ENCODE results near the gene PDE11A.
A peak's percentile ranks its signal among the peaks of the same experiment; 100 is the strongest.
"Not testable (repeated sequence)": the region's sequence is repeated elsewhere in the genome, so short reads cannot be mapped to it uniquely, and the experiment has no call there.

Gene PDE11A

DNA sequence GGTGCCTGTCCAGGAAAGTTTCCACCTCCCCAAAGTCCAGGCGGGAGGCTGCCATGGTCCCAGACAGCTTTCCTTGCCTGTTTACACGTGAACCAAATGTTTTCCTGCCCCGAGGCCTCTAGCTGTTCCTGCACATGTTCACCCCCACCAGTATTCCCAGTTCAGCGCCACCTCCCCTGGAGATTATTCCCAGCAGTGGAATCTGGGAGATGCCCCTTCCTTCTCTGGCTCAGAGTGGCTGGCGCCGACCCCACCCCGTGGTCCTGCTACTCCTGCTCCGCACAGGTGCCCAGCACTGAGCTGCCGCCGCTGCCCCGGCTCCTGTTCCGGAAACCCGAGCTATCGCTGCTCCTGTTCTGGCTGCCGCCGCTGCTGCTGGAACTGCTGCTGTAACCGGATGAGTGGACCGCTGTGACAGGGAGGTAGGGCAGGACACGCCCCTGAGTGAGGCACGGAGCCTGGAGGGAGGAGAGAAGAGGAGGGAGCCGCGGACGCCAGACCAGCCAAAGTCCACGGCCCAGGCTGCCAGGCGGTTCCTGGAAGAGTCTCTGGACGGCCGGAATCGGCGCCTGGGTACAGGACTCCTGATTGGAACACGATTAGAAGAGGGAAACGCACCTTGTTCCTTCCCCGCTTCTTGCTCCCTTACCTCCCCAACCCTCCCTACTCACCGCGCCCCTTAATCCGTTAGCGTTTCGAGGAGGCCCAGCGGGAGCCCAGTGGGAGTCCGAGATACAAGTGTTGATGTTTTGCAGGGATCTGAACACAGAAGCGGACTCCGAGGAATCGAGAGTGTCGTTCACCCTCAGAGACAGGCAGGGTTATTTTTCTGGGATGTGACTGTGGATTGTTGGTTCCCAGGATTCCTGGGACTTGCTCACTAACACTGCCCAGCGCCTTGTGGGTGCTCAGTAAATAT lies at the start of gene PDE11A:
PDE11A (minus strand) TSS at position 395 of the 919 bp plus-strand sequence; CDS start at position 55, 340 bp downstream.
- peak; percentile 66 for DNase-seq

DNA sequence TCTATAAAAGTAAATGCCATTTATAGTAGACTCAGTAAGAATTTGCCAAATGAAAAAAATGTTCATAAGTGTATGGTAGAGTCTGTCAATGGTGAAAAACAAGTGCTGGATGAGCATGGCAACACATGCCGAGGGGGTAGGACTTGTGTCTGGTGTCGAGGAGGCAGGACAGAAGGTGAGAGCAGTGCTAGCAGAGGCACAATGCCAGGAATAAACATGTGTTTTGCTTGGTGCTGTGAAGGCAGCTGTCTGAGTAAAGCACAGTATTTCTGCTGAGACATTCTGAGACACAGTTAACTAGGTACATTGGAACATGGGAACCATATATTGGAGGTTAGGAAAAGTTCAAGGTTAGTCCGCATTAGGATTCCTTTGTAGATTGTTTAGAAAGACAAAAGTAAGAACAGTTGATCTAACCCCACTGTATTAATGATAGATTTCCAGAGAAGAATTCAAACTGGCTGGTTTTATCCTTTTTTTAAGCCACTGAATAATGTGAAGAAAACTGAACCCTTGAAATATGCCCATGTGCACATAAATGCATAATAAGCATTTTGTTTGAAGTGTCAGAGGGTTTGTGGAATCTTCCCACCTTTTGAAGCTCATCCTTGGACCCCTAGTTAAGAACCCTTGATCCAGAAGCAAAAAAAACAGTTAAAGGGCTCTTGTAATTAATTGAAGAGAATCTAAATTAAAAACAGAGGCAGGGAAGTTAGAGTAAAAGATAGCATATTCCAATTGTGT lies 46.8 kb upstream of the PDE11A start:
- peak; percentile 86 for DNase-seq

- DNase-seq: no peak
These were observed 45.1 kb upstream of the PDE11A start for GRCh38 chr2:178117725-178118124.

GRCh38 chr2:178115271-178115670 lies 42.7 kb upstream of the PDE11A start:
- DNase-seq: no peak

- DNase-seq: no peak
These were observed 41.9 kb upstream of the PDE11A start for GRCh38 chr2:178114462-178114861.

DNA sequence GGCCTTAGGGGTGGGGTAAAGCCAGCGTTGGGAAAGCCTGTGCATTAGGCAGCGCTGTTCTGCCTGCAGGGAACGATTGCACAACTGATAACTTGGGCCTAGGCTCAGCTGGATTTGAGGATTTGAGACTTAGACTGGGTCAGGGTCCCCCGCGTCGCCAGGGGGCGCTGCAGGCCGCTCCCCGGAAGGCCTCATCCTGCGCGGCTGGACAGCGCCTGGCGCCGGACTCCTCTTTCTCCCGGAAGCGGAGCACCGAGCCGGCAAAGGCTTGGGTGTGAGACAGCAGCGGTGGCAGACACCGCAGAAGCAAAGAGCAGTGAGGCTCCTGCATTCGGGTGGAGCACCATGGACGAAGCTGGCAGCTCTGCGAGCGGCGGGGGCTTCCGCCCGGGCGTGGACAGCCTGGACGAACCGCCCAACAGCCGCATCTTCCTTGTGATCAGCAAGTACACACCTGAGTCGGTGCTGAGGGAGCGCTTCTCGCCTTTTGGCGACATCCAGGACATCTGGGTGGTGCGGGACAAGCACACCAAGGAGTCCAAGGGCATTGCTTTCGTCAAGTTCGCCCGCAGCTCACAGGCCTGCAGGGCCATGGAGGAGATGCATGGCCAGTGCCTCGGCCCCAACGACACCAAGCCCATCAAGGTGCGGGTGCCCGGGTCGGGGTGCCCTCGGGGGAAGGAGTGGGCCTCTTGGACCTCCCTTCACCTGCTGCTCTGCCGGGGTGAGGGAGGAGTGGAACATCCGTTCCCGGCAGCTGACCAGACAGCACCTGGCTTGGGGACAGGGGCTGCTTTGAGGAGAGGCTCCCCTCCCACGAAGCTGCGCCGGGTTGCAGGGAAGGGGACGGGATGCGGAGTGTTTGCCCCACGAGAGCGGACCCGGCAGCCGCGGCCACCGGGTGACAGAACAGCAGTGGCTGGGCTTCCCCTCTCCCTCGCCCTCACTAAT lies 39.9 kb upstream of the PDE11A start, which contains the start of gene RBM45:
RBM45 (plus strand) TSS at position 236 of the 951 bp plus-strand sequence; CDS start at position 346, 110 bp downstream.
- peak; percentile 86 for DNase-seq

DNA sequence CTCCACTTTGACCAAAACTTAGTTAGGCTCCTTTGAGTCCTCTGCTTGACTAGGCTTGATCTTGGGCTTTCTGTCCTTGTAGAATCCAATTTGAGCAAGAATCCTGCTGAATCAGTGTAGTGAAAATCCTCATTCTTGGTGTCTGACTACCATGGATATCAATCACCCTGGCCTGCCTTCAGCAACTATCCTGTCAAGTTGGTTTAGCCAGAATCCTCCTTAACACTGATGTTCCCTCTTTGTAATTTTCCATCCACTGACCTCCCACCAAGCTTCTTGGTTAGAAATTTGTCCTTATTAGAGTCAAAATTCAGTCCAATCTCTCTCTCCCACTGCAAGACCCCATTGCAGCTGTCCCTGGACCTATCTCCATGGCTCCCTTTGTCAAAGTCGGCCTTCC lies 39.2 kb upstream of the PDE11A start:
- no peak for DNase-seq

DNA sequence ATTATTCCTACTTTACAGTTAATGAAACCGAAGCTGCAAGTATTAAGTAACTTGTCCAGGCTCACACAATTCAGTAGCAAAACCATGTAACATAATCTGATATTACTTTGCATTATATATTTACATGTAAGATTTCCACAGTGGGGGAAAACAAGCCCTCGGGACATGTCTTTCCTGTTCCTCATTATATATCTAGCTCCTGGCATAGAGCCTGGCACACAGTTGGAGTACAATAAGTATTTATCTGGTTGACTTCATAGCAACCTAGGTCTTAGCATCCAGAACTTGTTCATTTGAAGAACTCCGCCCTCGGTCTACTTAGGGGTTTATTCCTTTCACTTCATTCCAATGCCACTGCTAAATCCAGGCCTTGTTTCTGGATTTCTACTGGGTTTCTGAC lies 38.1 kb upstream of the PDE11A start:
- no peak for DNase-seq

DNA sequence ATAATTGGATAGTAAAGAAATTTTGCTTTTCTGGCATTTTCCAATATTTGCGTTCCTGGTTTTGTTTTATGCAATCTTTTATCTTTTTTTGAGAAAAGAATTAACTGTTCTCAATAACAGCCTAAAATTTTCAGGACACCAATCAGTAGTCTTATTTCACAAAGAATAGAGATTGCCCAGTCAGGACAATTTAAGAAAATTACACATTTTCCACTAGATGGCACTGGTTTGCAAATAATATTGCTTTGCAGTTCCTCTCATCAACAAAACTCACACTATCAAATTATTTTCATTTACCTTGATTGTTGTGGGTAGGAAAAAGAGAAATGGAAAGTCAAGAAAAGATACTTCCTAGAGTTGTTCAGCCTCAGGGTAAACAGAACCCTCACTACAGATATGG lies 37.2 kb upstream of the PDE11A start:
- DNase-seq: peak; percentile 69

- DNase-seq: no peak
These were observed 35.6 kb upstream of the PDE11A start for GRCh38 chr2:178108176-178108575.

- DNase-seq: no peak
These were observed 33.5 kb upstream of the PDE11A start for GRCh38 chr2:178106053-178106452.

GRCh38 chr2:178105566-178105965 lies 33.0 kb upstream of the PDE11A start:
- no peak for DNase-seq

GRCh38 chr2:178101321-178102079 lies 28.9 kb upstream of the PDE11A start:
- DNase-seq: no peak

DNA sequence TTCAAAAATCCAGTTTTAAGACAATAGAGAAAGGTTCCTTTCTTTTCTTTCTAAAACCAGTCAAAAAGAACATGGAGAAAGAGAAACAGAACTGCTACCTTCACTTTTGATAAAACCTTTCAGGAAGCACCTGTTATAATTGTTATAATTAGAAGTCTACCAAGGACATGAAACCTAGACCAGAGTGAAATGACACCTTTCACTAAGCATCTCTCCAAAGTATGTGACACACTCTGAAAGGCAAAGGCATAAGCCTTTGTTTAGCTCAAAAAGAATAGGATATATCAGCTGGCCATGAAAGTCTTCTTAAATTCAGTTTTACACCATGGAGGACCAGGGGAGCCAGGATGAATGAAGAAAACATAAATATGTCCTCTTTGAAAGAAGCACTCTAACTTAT lies 20.9 kb upstream of the PDE11A start:
- DNase-seq: no peak

- no peak for DNase-seq
These were observed 16.2 kb upstream of the PDE11A start for GRCh38 chr2:178088774-178089270.

DNA sequence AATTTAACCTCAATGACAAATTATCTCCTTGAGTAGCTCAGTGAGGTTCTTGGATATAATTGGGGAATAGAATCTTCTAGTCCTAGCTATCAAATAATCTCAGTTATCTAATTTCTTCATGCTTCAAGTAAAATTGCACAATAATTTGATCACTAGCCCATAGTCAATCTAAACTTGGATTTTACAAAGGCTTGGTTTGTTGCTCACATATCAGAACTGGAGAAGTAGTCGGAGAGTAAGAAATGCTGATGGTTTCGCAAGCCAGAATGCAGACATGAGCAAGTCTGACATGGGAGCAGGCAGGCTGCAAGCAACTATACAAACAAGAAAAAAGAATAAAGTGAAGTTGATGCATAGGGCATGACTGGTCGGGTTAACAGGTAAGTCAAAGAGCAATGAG lies 11.7 kb upstream of the PDE11A start:
- DNase-seq: no peak

GRCh38 chr2:178082408-178083045 lies 9.9 kb upstream of the PDE11A start:
- no peak for DNase-seq

DNA sequence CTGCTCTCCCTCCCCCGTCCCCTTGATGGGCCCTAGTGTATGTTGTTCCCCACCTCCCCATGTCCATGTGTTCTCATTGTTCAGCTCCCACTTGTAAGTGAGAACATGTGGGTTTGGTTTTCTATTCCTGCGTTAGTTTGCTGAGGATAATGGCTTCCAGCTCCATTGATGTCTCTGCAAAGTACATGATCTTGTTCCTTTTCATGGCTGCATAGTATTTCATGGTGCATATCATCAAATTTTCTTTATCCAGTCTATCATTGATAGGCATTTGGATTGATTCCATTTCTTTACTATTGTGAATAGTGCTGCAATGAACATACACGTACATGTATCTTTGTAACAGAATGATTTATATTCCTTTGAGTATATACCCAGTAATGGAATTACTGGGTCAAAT lies 6.7 kb upstream of the PDE11A start:
- DNase-seq: not testable (repeated sequence)

DNA sequence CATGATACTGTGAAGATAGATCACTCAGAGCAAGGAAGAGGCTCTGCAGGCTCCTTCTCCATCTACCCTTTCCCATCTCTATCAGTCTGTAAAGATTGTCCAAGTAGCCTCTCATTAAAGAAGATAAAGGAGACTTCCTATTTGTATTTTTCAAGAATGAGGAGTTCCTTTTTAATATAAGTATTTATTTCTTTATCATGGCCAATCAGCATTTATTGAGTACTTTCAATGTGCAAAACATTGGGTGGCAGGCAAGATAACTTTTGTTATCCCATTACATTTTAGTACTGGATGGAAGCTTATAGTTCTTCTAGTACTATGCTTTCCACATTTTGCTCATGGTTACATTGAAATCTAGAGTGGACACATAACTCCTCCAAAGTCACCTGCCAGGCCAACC lies 3.6 kb upstream of the PDE11A start:
- no peak for DNase-seq

DNA sequence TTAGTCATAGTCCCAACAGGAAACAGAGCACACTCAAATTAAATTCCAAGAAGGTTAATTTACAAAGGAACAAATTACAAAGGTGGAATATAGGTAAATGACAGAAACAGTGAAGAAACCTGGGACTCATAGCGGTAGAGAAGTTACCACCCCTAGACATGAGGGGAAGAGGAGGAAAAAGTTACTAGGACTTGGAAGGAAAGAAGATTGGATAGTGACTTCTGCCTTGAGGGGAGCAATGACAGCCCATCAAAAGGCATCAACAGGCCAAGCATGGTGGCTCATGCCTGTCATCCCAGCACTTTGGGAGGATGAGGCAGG lies 2.4 kb upstream of the PDE11A start:
- DNase-seq: no peak

All from NCI-H2171 treated with DMSO at 0.1 percent for 48 hours (cell line).